ENCODE results near the gene RNF149.

RNF149 gene

DNA sequence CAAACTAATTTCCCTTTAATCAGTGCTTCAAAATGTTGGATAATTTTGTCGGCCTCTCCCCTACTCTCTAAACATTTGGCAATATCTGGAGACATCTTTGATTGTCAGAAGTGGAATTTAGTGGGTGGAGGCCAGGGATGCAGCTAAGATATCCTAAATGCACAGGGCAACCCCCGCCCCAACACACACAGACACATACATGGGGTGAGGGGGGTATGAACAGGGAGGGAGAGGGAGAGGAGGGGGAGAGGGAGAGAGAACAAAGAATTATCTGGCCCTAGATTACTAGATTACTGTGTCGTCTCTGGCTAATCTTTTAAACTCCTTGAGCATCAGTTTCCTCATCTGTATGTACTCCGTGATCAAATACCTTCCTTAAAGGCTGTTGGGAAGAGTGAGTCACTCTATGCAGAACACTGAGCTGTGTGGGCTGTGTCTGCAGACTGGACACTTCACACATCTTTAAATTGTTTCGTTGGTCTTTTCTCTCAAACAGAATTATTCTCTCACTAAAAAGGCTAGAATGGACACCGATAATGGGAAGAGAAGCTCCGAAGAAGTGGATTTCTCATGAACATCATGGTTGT is 2.9 kb downstream of the RNF149 start:
- Histone ChIP-seq H3K9me2 (ENCODE audit: low read depth, low read length) (no peaks in the 10 kb centered on the region), H3K27me3 (ENCODE audit: insufficient read depth, low read length) (no peaks in the 10 kb centered on the region), H3K9me3 (ENCODE audit: low read length) (no peaks in the 10 kb centered on the region), H3K4me2 (ENCODE audit: low read length) (peak overlapping the region; percentile 68), H2AFZ (ENCODE audit: low read length) (no peak overlapping the region), H3K4me1 (ENCODE audit: insufficient read depth, low read length, severe bottlenecking) (peaks cover 39% of the 10 kb centered on the region), H3K27ac (ENCODE audit: low read depth, low read length, poor library complexity, severe bottlenecking) (no peak overlapping the region), H3F3A (ENCODE audit: insufficient read depth, low read length) (no peaks in the 10 kb centered on the region), H4K20me1 (ENCODE audit: insufficient read depth, low read length) (no peaks in the 10 kb centered on the region), H3K79me2 (ENCODE audit: insufficient read depth, low read length) (no peaks in the 10 kb centered on the region), H3K36me3 (ENCODE audit: insufficient read depth, low read length) (peaks cover 8% of the 10 kb centered on the region; the same call in 1 of the 2 replicates), H3K9ac (ENCODE audit: low read length) (no peak overlapping the region), H3K4me3 (ENCODE audit: low read depth, low read length, poor library complexity, severe bottlenecking) (peak overlapping the region; percentile 75)
- TF ChIP-seq, protein P1, sequence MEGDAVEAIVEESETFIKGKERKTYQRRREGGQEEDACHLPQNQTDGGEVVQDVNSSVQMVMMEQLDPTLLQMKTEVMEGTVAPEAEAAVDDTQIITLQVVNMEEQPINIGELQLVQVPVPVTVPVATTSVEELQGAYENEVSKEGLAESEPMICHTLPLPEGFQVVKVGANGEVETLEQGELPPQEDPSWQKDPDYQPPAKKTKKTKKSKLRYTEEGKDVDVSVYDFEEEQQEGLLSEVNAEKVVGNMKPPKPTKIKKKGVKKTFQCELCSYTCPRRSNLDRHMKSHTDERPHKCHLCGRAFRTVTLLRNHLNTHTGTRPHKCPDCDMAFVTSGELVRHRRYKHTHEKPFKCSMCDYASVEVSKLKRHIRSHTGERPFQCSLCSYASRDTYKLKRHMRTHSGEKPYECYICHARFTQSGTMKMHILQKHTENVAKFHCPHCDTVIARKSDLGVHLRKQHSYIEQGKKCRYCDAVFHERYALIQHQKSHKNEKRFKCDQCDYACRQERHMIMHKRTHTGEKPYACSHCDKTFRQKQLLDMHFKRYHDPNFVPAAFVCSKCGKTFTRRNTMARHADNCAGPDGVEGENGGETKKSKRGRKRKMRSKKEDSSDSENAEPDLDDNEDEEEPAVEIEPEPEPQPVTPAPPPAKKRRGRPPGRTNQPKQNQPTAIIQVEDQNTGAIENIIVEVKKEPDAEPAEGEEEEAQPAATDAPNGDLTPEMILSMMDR (IDR thresholded peaks at IDR 0.05; ENCODE audit: low read length): no peak
- TF ChIP-seq EZH2 (IDR thresholded peaks at IDR 0.05; ENCODE audit: borderline replicate concordance, low read length): no peak

DNA sequence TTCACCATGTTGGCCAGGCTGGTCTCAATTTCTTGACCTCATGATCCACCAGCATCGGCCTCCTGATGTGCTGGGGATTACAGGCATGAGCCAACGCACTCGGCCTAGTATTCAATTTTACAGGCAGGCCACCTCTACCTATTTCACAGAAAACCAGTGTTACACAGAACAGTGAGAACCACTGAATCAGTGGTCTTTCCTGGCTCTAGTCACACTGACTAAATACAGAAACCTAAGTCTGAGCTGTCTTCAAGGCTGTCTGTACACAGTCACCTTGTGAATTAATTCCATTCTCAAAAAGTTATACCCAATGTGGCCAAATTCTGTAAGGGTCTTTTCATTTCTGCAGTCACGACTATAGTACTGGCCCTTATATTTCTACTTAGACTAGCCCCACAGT is 3.5 kb downstream of the RNF149 start:
- H4K20me1 ChIP-seq (ENCODE audit: insufficient read depth, low read length): no peaks in the 10 kb centered on the region
- H3K4me1 ChIP-seq (ENCODE audit: insufficient read depth, low read length, severe bottlenecking): peaks cover 39% of the 10 kb centered on the region
- H3K27ac ChIP-seq (ENCODE audit: low read depth, low read length, poor library complexity, severe bottlenecking): no peak overlapping the region
- no peak overlapping the region for H2AFZ ChIP-seq (ENCODE audit: low read length)
- H3K9me2 ChIP-seq (ENCODE audit: low read depth, low read length): no peaks in the 10 kb centered on the region
- H3K4me3 ChIP-seq (ENCODE audit: low read depth, low read length, poor library complexity, severe bottlenecking): no peak overlapping the region
- no peaks in the 10 kb centered on the region for H3F3A ChIP-seq (ENCODE audit: insufficient read depth, low read length)
- H3K4me2 ChIP-seq (ENCODE audit: low read length): peak overlapping the region; percentile 68; the same call in 1 of the 2 replicates
- TF ChIP-seq, protein P1 (IDR thresholded peaks at IDR 0.05; ENCODE audit: low read length): no peak
- no peak for TF ChIP-seq EZH2 (IDR thresholded peaks at IDR 0.05; ENCODE audit: borderline replicate concordance, low read length)
- H3K27me3 ChIP-seq (ENCODE audit: insufficient read depth, low read length): no peaks in the 10 kb centered on the region
- H3K79me2 ChIP-seq (ENCODE audit: insufficient read depth, low read length): no peaks in the 10 kb centered on the region
- H3K9me3 ChIP-seq (ENCODE audit: low read length): no peaks in the 10 kb centered on the region
- H3K9ac ChIP-seq (ENCODE audit: low read length): no peak overlapping the region
- H3K36me3 ChIP-seq (ENCODE audit: insufficient read depth, low read length): peaks cover 8% of the 10 kb centered on the region; the same call in 1 of the 2 replicates

- H3K36me3 ChIP-seq (ENCODE audit: insufficient read depth, low read length): peaks cover 8% of the 10 kb centered on the region; the same call in 1 of the 2 replicates
- H3K4me3 ChIP-seq (ENCODE audit: low read depth, low read length, poor library complexity, severe bottlenecking): no peak overlapping the region
- no peaks in the 10 kb centered on the region for H3K9me3 ChIP-seq (ENCODE audit: low read length)
- H3K4me1 ChIP-seq (ENCODE audit: insufficient read depth, low read length, severe bottlenecking): peaks cover 32% of the 10 kb centered on the region
- H3K9ac ChIP-seq (ENCODE audit: low read length): no peak overlapping the region
- no peak overlapping the region for H2AFZ ChIP-seq (ENCODE audit: low read length)
- H3K79me2 ChIP-seq (ENCODE audit: insufficient read depth, low read length): no peaks in the 10 kb centered on the region
- H4K20me1 ChIP-seq (ENCODE audit: insufficient read depth, low read length): no peaks in the 10 kb centered on the region
- H3F3A ChIP-seq (ENCODE audit: insufficient read depth, low read length): no peaks in the 10 kb centered on the region
- H3K9me2 ChIP-seq (ENCODE audit: low read depth, low read length): no peaks in the 10 kb centered on the region
- H3K4me2 ChIP-seq (ENCODE audit: low read length): no peak overlapping the region
- no peak overlapping the region for H3K27ac ChIP-seq (ENCODE audit: low read depth, low read length, poor library complexity, severe bottlenecking)
- TF ChIP-seq EZH2 (IDR thresholded peaks at IDR 0.05; ENCODE audit: borderline replicate concordance, low read length): no peak
- TF ChIP-seq, protein P1 (IDR thresholded peaks at IDR 0.05; ENCODE audit: low read length): no peak
- no peaks in the 10 kb centered on the region for H3K27me3 ChIP-seq (ENCODE audit: insufficient read depth, low read length)
These were observed 4.8 kb downstream of the RNF149 start for GRCh38 chr2:101303688-101304087.
